AML-193 (cell line): Measurements from ENCODE around the gene FLNC.

Source experiments
- DNase-seq, 2 experiments: peaks; one replicate each; lab custom pipeline; 2025; lab: John Stamatoyannopoulos, UW

Gene FLNC

GRCh38 chr7:128801003-128801402 is 29.2 kb upstream of the FLNC start:
- DNase-seq: no peak

- DNase-seq: no peak
Measured at GRCh38 chr7:128801667-128802418, 28.4 kb upstream of the FLNC start.

- no peak for DNase-seq
Measured at GRCh38 chr7:128804484-128804883, 25.7 kb upstream of the FLNC start.

GRCh38 chr7:128805225-128805624 is 25.0 kb upstream of the FLNC start:
- no peak for DNase-seq

GRCh38 chr7:128807191-128807590 is 23.0 kb upstream of the FLNC start:
- no peak for DNase-seq

GRCh38 chr7:128809363-128809762 is 20.8 kb upstream of the FLNC start:
- no peak for DNase-seq

- no peak for DNase-seq
Measured at GRCh38 chr7:128810473-128810872, 19.7 kb upstream of the FLNC start.

GRCh38 chr7:128810997-128811396 is 19.2 kb upstream of the FLNC start:
- DNase-seq: no peak

GRCh38 chr7:128811631-128812430 is 18.4 kb upstream of the FLNC start:
- DNase-seq: peak in 1 of 2 experiments; percentile 17

- peak; percentile 40 to 53 for DNase-seq
Measured at GRCh38 chr7:128812514-128813168, 17.6 kb upstream of the FLNC start.

GRCh38 chr7:128814499-128814898 is 15.7 kb upstream of the FLNC start:
- no peak for DNase-seq

GRCh38 chr7:128815289-128815942 is 14.8 kb upstream of the FLNC start:
- no peak for DNase-seq

GRCh38 chr7:128818694-128819093 is 11.5 kb upstream of the FLNC start:
- DNase-seq: no peak

- no peak for DNase-seq
Measured at GRCh38 chr7:128821724-128822123, 8.5 kb upstream of the FLNC start.

- DNase-seq: no peak
Measured at GRCh38 chr7:128826512-128826911, 3.7 kb upstream of the FLNC start.

- no peak for DNase-seq
Measured at GRCh38 chr7:128826916-128827247, 3.3 kb upstream of the FLNC start.

GRCh38 chr7:128827248-128827958 is 2.8 kb upstream of the FLNC start:
- DNase-seq: no peak

GRCh38 chr7:128827971-128828711 is 2.1 kb upstream of the FLNC start:
- no peak for DNase-seq

GRCh38 chr7:128829391-128830166 is 627 bp upstream of the FLNC start:
- DNase-seq: no peak
